ENCODE measurements around the gene STK39. TPM values are rescaled to one million over a fixed set of nuclear protein-coding genes. Genes with fewer than 3 reads are reported as not detected.

Gene STK39
- total RNA-seq, 1 donor from 2014 or later: 28.2 TPM

GRCh38 chr2:168200930-168201583 is 46.3 kb downstream of the STK39 start:
- peaks cover 23% of the 10 kb centered on the region for H3K36me3 Mint-ChIP-seq (ENCODE audit: low read depth)
- H3K9me3 Mint-ChIP-seq: peaks cover 5% of the 10 kb centered on the region
- no peak for DNase-seq (ENCODE audit: low read depth, low spot score)
- H3K27ac Mint-ChIP-seq (ENCODE audit: unreplicated experiment): peak overlapping the region; percentile 83
- H3K4me3 Mint-ChIP-seq: peak overlapping the region; percentile 52
- peaks cover 30% of the 10 kb centered on the region for H3K4me1 Mint-ChIP-seq
- TF ChIP-seq CTCF (conservative IDR thresholded peaks at IDR 0.05): no peak
- no peaks in the 10 kb centered on the region for H3K27me3 Mint-ChIP-seq (ENCODE audit: low read depth)

- DNase-seq (ENCODE audit: low read depth, low spot score): no peak
- Mint-ChIP-seq H3K9me3 (peaks cover 2% of the 10 kb centered on the region), H3K27ac (ENCODE audit: unreplicated experiment) (no peak overlapping the region), H3K4me3 (no peak overlapping the region), H3K27me3 (ENCODE audit: low read depth) (no peaks in the 10 kb centered on the region), H3K36me3 (ENCODE audit: low read depth) (peaks cover 17% of the 10 kb centered on the region), H3K4me1 (peaks cover 30% of the 10 kb centered on the region)
- TF ChIP-seq CTCF (conservative IDR thresholded peaks at IDR 0.05): no peak
Measured at GRCh38 chr2:168198476-168199207, 48.8 kb downstream of the STK39 start.

DNA sequence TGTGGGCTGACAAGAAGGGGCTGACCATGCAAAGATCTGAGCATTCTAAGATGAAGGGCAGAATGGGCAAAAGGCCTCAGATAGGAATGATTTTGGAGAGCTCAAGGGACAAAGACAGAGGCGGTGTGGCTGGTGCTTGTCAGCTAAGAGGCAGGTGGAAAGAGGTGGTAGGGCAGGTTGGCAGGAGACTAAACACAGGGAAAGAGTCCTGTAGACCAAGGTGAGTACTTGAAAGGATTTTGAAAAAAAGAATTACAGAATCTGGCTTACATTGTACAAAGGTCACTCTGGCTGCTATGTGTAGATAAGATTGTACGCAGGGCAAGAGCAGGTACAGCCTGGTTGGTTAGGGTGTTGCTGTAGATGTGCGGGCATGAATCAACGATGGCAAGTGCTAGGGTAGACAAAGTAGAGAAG is 50.6 kb downstream of the STK39 start:
- DNase-seq (ENCODE audit: low read depth, low spot score): no peak
- H3K4me3 Mint-ChIP-seq: no peak overlapping the region
- no peak for TF ChIP-seq CTCF (conservative IDR thresholded peaks at IDR 0.05)
- H3K4me1 Mint-ChIP-seq: peaks cover 32% of the 10 kb centered on the region
- peaks cover 9% of the 10 kb centered on the region for H3K36me3 Mint-ChIP-seq (ENCODE audit: low read depth)
- H3K27me3 Mint-ChIP-seq (ENCODE audit: low read depth): no peaks in the 10 kb centered on the region
- peaks cover 2% of the 10 kb centered on the region for H3K9me3 Mint-ChIP-seq
- H3K27ac Mint-ChIP-seq (ENCODE audit: unreplicated experiment): no peak overlapping the region

DNA sequence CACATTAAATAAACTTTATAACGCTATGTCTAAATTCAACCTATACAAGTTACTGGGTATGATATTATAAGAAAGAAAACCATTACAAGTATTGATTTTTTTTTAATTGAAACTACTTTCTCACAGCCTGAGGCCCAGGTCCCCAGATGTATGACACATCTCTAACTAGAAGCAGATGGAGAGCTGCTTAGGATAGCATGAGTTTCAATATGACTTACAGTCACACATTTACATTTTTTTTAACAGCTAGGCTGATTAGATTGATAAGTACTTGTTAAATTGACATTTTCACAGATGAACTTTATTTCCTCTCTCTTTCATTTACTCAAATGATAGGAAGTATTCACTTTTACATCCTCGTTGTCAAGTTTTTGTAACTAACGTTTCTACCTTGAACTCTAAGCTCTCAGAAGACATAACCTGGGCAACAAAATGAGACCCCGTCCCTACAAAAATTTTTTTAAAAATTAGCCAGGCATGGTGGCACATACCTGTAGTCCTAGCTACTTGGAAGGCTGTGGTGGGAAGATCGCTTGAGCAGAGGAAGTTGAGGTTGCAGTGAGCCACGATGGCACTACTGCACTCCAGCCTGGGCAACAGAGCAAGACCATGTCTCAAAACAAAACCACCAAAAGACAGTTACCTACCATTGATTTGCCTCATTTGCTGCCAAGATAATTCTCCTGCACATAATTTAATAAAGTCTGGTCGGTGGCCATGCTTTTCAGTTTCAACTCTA is 52.4 kb downstream of the STK39 start:
- H3K4me3 Mint-ChIP-seq: no peak overlapping the region
- no peak for DNase-seq (ENCODE audit: low read depth, low spot score)
- H3K27ac Mint-ChIP-seq (ENCODE audit: unreplicated experiment): no peak overlapping the region
- peaks cover 36% of the 10 kb centered on the region for H3K4me1 Mint-ChIP-seq
- peaks cover 2% of the 10 kb centered on the region for H3K9me3 Mint-ChIP-seq
- no peak for TF ChIP-seq CTCF (conservative IDR thresholded peaks at IDR 0.05)
- no peaks in the 10 kb centered on the region for H3K27me3 Mint-ChIP-seq (ENCODE audit: low read depth)
- peaks cover 5% of the 10 kb centered on the region for H3K36me3 Mint-ChIP-seq (ENCODE audit: low read depth)

- no peak overlapping the region for H3K4me3 Mint-ChIP-seq
- H3K9me3 Mint-ChIP-seq: peaks cover 2% of the 10 kb centered on the region
- peaks cover 37% of the 10 kb centered on the region for H3K4me1 Mint-ChIP-seq
- TF ChIP-seq CTCF (conservative IDR thresholded peaks at IDR 0.05): no peak
- DNase-seq (ENCODE audit: low read depth, low spot score): no peak
- no peaks in the 10 kb centered on the region for H3K27me3 Mint-ChIP-seq (ENCODE audit: low read depth)
- H3K27ac Mint-ChIP-seq (ENCODE audit: unreplicated experiment): peak overlapping the region; percentile 9
- peaks cover 5% of the 10 kb centered on the region for H3K36me3 Mint-ChIP-seq (ENCODE audit: low read depth)
Measured at GRCh38 chr2:168192839-168193616, 54.4 kb downstream of the STK39 start.

All from neural crest cell (in vitro differentiated cells).